GM19328 (cell line): ENCODE measurements around the gene CCNY.
A peak's percentile ranks its signal among the peaks of the same experiment; 100 is the strongest.

ENCODE experiments used
- ATAC-seq: cut with Tn5 transposase; IDR thresholded peaks from one replicate; pipeline ENCODE4 v1.9.1; 2021; ENCODE audit warnings: mild to moderate bottlenecking, moderate library complexity; ENCODE audit not compliant: unreplicated experiment

The CCNY gene

GRCh38 chr10:35467186-35467585, 130.9 kb downstream of the CCNY start:
- ATAC-seq, result no peak

- no peak for ATAC-seq
Measured at GRCh38 chr10:35470248-35470924, 134.1 kb downstream of the CCNY start.

- ATAC-seq, result no peak
Measured at GRCh38 chr10:35470925-35471315, 134.6 kb downstream of the CCNY start.

GRCh38 chr10:35471435-35471834, 135.1 kb downstream of the CCNY start:
- no peak for ATAC-seq

- no peak for ATAC-seq
Measured at GRCh38 chr10:35480142-35480541, 143.8 kb downstream of the CCNY start.

GRCh38 chr10:35481413-35481812, 145.1 kb downstream of the CCNY start:
- no peak for ATAC-seq

- no peak for ATAC-seq
Measured at GRCh38 chr10:35486297-35486990, 150.1 kb downstream of the CCNY start.

GRCh38 chr10:35487336-35488034, 151.2 kb downstream of the CCNY start:
- ATAC-seq, result no peak

- no peak for ATAC-seq
Measured at GRCh38 chr10:35488228-35488627, 151.9 kb downstream of the CCNY start.

- no peak for ATAC-seq
Measured at GRCh38 chr10:35492386-35493195, 156.3 kb downstream of the CCNY start.

GRCh38 chr10:35493196-35494118, 157.1 kb downstream of the CCNY start:
- ATAC-seq, result no peak

GRCh38 chr10:35495521-35496119, 159.3 kb downstream of the CCNY start:
- peak; percentile 57 for ATAC-seq

GRCh38 chr10:35497909-35498308, 161.6 kb downstream of the CCNY start:
- ATAC-seq, result no peak

GRCh38 chr10:35498693-35499092, 162.4 kb downstream of the CCNY start:
- ATAC-seq, result peak; percentile 65

GRCh38 chr10:35501923-35502322, 165.6 kb downstream of the CCNY start:
- no peak for ATAC-seq

GRCh38 chr10:35502692-35503091, 166.4 kb downstream of the CCNY start:
- no peak for ATAC-seq

- ATAC-seq, result no peak
Measured at GRCh38 chr10:35503578-35503977, 167.3 kb downstream of the CCNY start.

- ATAC-seq, result no peak
Measured at GRCh38 chr10:35504132-35504531, 167.8 kb downstream of the CCNY start.

- no peak for ATAC-seq
Measured at GRCh38 chr10:35505241-35505873, 169.0 kb downstream of the CCNY start.
